Posterior vena cava (tissue), 2 donors: ENCODE results near the gene PLLP. TPM values are rescaled to one million over a fixed set of nuclear protein-coding genes. Genes with fewer than 3 reads are reported as not detected.

Experiments used
- total RNA-seq, 2 donors: library from RNA; stranded (reverse); fragmentation: NEBNext Ultra II Directional; extraction: Animal tissue kit (Norgen Biotek cat#: 25700); gene quantifications; one replicate each; pipeline ENCODE4 v1.2.1, GENCODE V29; 2021
- donor health status: DM: yes; HTN: yes; CAD: no.
- donor health status: DM: yes; HTN: yes; CAD: no.

PLLP gene
- total RNA-seq, 2 donors from 2014 or later = 1.7 to 3.8 TPM

Other genes starting within 250 kb of the PLLP start
- gene CPNE2, start 192.1 kb downstream of the PLLP start, total RNA-seq = 10 to 100 TPM; 26.7 to 28.4 TPM
- 10 to 100 TPM; 56.0 to 56.1 TPM for gene PSME3IP1, start 98.6 kb downstream of the PLLP start, total RNA-seq
- gene RSPRY1, start 98.3 kb downstream of the PLLP start, total RNA-seq = 10 to 100 TPM; 26.8 to 27.6 TPM
- gene ARL2BP, start 39.4 kb downstream of the PLLP start, total RNA-seq = 10 to 100 TPM; 48.4 to 49.6 TPM
- under 1 TPM; 0.19 to 0.46 TPM for gene CCL22, start 74.1 kb upstream of the PLLP start, total RNA-seq
- 10 to 100 TPM; 36.2 to 45.2 TPM for gene CX3CL1, start 87.8 kb upstream of the PLLP start, total RNA-seq
- not detected for gene CCL17, start 120.1 kb upstream of the PLLP start, total RNA-seq
- gene CIAPIN1, start 162.7 kb upstream of the PLLP start, total RNA-seq = 10 to 100 TPM; 23.5 to 33.4 TPM
- gene COQ9, start 162.8 kb upstream of the PLLP start, total RNA-seq = 10 to 100 TPM; 30.1 to 39.6 TPM
- 10 to 100 TPM; 39.4 to 40.3 TPM for gene POLR2C, start 178.0 kb upstream of the PLLP start, total RNA-seq
- 10 to 100 TPM; 29.2 to 31.1 TPM for gene DOK4, start 201.8 kb upstream of the PLLP start, total RNA-seq